ENCODE data around the gene HIPK4. TPM values are rescaled to one million over a fixed set of nuclear protein-coding genes. Genes with fewer than 3 reads are reported as not detected.
"Not testable (repeated sequence)": the region's sequence is repeated elsewhere in the genome, so short reads cannot be mapped to it uniquely, and the experiment has no call there.

HIPK4 gene
- total RNA-seq, 1 experiment from 2014 or later: 0.31 TPM

DNA sequence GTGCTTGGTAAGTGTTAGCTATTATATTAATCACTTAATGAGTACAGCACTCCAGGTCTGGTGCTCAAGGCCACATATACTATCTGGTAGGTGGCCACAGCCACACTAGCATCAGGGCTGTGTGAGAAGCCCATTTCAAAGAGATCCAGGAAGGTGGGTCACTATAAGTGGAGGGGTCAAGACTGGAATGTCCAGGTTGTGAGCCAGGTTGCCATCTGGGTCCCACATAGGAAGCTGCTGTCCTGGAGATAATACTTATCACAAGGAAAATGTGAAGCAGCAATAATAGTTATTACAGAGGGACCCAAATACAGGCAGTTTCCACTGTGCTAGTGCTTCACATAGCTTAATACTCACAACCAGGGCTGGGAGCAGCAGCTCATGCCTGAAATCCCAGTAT lies 54.9 kb downstream of the HIPK4 start:
- Mint-ChIP-seq H3K9me3 (no peaks in the 10 kb centered on the region), H3K4me3 (no peak overlapping the region), H3K4me1 (no peaks in the 10 kb centered on the region), H3K27me3 (ENCODE audit: low read depth) (no peaks in the 10 kb centered on the region), H3K36me3 (peaks cover 32% of the 10 kb centered on the region), H3K27ac (no peak overlapping the region)
- ChIA-PET CTCF (interaction anchor here (0.7 to 1.2 kb wide), 3 partner anchors 8 to 117 kb away, joined by 3 read pairs; partner anchors contain the start of gene TTC9B), POLR2A (no interaction called here)
- TF ChIP-seq JUN (CRISPR knock-in tag; IDR thresholded peaks at IDR 0.05) (no peak), ELF4 (CRISPR knock-in tag; IDR thresholded peaks at IDR 0.05; ENCODE audit: low read depth) (no peak), ZNF232 (CRISPR knock-in tag; IDR thresholded peaks at IDR 0.05) (no peak), TEAD1 (CRISPR knock-in tag; IDR thresholded peaks at IDR 0.05) (no peak), EMX1 (CRISPR knock-in tag; IDR thresholded peaks at IDR 0.05) (no peak), PRRX2 (CRISPR knock-in tag; IDR thresholded peaks at IDR 0.05) (no peak), ZNF263 (CRISPR knock-in tag; IDR thresholded peaks at IDR 0.05; ENCODE audit: low read depth) (no peak), ZBTB21 (CRISPR knock-in tag; IDR thresholded peaks at IDR 0.05; ENCODE audit: borderline replicate concordance) (no peak), NR1H2 (CRISPR knock-in tag; IDR thresholded peaks at IDR 0.05) (no peak)
- TF ChIP-seq, protein P1, sequence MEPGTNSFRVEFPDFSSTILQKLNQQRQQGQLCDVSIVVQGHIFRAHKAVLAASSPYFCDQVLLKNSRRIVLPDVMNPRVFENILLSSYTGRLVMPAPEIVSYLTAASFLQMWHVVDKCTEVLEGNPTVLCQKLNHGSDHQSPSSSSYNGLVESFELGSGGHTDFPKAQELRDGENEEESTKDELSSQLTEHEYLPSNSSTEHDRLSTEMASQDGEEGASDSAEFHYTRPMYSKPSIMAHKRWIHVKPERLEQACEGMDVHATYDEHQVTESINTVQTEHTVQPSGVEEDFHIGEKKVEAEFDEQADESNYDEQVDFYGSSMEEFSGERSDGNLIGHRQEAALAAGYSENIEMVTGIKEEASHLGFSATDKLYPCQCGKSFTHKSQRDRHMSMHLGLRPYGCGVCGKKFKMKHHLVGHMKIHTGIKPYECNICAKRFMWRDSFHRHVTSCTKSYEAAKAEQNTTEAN (CRISPR knock-in tag; IDR thresholded peaks at IDR 0.05): no peak
- TF ChIP-seq, protein P2, sequence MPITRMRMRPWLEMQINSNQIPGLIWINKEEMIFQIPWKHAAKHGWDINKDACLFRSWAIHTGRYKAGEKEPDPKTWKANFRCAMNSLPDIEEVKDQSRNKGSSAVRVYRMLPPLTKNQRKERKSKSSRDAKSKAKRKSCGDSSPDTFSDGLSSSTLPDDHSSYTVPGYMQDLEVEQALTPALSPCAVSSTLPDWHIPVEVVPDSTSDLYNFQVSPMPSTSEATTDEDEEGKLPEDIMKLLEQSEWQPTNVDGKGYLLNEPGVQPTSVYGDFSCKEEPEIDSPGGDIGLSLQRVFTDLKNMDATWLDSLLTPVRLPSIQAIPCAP (CRISPR knock-in tag; IDR thresholded peaks at IDR 0.05): no peak
- TF ChIP-seq, protein P3, sequence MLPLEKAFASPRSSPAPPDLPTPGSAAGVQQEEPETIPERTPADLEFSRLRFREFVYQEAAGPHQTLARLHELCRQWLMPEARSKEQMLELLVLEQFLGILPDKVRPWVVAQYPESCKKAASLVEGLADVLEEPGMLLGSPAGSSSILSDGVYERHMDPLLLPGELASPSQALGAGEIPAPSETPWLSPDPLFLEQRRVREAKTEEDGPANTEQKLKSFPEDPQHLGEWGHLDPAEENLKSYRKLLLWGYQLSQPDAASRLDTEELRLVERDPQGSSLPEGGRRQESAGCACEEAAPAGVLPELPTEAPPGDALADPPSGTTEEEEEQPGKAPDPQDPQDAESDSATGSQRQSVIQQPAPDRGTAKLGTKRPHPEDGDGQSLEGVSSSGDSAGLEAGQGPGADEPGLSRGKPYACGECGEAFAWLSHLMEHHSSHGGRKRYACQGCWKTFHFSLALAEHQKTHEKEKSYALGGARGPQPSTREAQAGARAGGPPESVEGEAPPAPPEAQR (CRISPR knock-in tag; IDR thresholded peaks at IDR 0.05): no peak
- TF ChIP-seq, protein P4, sequence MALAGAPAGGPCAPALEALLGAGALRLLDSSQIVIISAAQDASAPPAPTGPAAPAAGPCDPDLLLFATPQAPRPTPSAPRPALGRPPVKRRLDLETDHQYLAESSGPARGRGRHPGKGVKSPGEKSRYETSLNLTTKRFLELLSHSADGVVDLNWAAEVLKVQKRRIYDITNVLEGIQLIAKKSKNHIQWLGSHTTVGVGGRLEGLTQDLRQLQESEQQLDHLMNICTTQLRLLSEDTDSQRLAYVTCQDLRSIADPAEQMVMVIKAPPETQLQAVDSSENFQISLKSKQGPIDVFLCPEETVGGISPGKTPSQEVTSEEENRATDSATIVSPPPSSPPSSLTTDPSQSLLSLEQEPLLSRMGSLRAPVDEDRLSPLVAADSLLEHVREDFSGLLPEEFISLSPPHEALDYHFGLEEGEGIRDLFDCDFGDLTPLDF (CRISPR knock-in tag; IDR thresholded peaks at IDR 0.05): no peak
- ATAC-seq (no peak), DNase-seq (ENCODE audit: low spot score) (no peak)

DNA sequence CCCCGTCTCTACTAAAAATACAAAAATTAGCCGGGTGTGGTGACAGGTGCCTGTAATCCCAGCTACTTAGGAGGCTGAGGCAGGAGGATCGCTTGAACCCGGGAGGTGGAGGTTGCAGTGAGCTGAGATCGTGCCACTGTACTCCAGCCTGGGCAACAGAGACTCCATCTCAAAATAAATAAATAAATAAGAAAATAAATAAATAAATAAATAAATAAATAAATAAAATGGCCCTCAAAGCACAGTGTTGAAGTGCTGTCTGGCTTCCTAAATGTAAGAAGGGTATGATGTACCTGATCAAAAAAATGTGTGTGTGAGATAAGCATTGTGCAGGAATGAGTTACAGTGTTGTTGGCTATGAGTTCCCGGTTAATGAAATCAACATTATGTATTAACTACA lies 56.9 kb downstream of the HIPK4 start:
- peaks cover 34% of the 10 kb centered on the region for H3K36me3 Mint-ChIP-seq
- POLR2A ChIA-PET; H3K4me1 Mint-ChIP-seq; H3K27me3 Mint-ChIP-seq (ENCODE audit: low read depth); DNase-seq (ENCODE audit: low spot score); CTCF ChIA-PET; H3K9me3 Mint-ChIP-seq; H3K4me3 Mint-ChIP-seq; H3K27ac Mint-ChIP-seq; ATAC-seq: not testable (repeated sequence)
- 0 out of 2 replicates have a peak, but pooled peaks have one; percentile 41 for TF ChIP-seq HMGA2 (CRISPR knock-in tag; IDR thresholded peaks at IDR 0.05)

DNA sequence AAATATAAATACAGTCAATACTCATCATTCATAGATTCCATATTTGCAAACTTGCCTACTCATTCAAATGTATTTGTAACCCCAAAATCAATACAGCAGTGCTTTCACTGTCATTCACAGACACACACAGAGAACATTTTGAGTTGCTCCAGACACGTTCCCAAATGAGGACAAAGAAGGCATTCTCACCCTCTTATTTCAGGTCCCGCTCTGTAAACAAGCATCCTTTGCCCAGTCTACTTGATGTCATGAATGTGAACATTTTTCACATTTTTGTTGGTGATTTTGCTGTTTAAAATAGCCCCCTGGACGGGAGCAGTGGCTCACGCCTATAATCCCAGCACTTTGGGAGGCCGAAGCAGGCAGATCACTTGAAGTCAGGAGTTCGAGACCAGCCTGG lies 57.3 kb downstream of the HIPK4 start:
- no peaks in the 10 kb centered on the region for H3K4me1 Mint-ChIP-seq
- ATAC-seq: no peak
- no peak overlapping the region for H3K4me3 Mint-ChIP-seq
- DNase-seq (ENCODE audit: low spot score): no peak
- POLR2A ChIA-PET: no interaction called here
- TF ChIP-seq FOXJ3 (CRISPR knock-in tag; IDR thresholded peaks at IDR 0.05; ENCODE audit: borderline replicate concordance) (no peak), NR1H2 (CRISPR knock-in tag; IDR thresholded peaks at IDR 0.05) (no peak), NFE2L1 (CRISPR knock-in tag; IDR thresholded peaks at IDR 0.05) (no peak), JUN (CRISPR knock-in tag; IDR thresholded peaks at IDR 0.05) (no peak), SOX15 (CRISPR knock-in tag; IDR thresholded peaks at IDR 0.05) (no peak), SMAD4 (CRISPR knock-in tag; IDR thresholded peaks at IDR 0.05) (no peak), TEAD1 (CRISPR knock-in tag; IDR thresholded peaks at IDR 0.05) (no peak)
- TF ChIP-seq, protein P2 (CRISPR knock-in tag; IDR thresholded peaks at IDR 0.05): no peak
- TF ChIP-seq, protein P3 (CRISPR knock-in tag; IDR thresholded peaks at IDR 0.05): no peak
- no peak overlapping the region for H3K27ac Mint-ChIP-seq
- peaks cover 34% of the 10 kb centered on the region for H3K36me3 Mint-ChIP-seq
- H3K9me3 Mint-ChIP-seq: no peaks in the 10 kb centered on the region
- CTCF ChIA-PET: no interaction called here
- H3K27me3 Mint-ChIP-seq (ENCODE audit: low read depth): no peaks in the 10 kb centered on the region

Data from WTC11 (cell line).